GM12873 (cell line): ENCODE data around the gene CHCHD3.

Experiments used
- TF ChIP-seq, protein P1 (sequence below): IDR thresholded peaks from 2 replicates; pipeline ENCODE4 v1.5.1; 2012; ENCODE audit warnings: low read depth, mild to moderate bottlenecking, moderate library complexity, low read length, control low read depth; ENCODE audit not compliant: insufficient read depth; ENCODE audit errors: missing control alignments

Gene CHCHD3

DNA sequence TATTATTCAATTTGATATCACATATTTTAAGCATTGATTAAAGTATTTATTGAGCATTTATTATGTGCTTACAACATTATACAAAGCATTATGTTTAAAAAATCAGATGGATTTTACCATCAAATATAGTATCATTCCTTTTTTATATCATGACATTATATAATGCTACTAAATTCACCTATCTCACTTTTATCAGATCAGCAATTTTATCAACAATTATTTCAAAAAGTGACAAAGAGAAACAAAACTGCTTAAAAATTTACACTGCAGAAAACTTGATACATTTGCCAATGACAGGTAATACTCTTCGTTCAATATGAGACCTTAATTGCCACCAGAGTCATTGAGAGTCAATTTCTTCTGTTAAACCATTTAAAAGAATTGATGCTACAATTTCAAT lies 82.0 kb downstream of the CHCHD3 start:
- TF ChIP-seq, protein P1, sequence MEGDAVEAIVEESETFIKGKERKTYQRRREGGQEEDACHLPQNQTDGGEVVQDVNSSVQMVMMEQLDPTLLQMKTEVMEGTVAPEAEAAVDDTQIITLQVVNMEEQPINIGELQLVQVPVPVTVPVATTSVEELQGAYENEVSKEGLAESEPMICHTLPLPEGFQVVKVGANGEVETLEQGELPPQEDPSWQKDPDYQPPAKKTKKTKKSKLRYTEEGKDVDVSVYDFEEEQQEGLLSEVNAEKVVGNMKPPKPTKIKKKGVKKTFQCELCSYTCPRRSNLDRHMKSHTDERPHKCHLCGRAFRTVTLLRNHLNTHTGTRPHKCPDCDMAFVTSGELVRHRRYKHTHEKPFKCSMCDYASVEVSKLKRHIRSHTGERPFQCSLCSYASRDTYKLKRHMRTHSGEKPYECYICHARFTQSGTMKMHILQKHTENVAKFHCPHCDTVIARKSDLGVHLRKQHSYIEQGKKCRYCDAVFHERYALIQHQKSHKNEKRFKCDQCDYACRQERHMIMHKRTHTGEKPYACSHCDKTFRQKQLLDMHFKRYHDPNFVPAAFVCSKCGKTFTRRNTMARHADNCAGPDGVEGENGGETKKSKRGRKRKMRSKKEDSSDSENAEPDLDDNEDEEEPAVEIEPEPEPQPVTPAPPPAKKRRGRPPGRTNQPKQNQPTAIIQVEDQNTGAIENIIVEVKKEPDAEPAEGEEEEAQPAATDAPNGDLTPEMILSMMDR = no peak

DNA sequence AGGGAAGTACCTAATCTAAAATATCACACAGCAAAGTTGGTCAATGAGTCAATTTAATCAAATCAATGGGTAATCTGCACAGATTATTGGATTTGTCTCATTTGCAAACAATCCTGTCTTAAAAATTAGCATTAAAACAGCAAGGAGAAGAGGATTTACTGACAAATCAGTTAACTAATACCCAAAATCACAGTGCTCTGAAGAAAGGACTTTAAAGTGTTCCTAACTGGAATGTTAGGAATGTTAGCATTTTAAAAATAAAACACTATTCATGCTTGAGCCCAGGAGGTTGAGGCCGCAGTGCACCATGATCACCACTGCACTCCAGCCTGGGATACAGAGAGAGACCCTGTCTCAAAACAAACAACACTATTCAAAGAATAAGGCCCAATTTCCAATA lies 83.1 kb downstream of the CHCHD3 start:
- TF ChIP-seq, protein P1 = no peak

DNA sequence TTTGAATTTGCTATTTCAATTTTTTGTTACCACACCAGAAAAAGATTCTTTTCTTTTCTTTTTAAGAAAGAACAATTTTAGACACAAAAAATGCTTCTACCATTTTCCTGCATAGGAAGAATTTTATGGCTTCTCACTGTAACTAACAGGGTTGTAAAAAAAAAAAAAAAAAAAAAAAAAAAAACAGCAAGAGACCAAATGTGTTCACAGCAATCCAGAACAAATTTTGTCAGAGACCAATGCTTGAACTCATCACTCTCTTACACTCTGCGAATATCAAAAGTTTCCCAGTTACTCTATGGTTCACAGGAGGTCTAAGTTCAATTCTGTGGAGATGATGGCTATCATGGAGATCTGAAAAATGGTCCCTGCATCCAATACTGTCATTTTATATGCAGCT lies 84.4 kb downstream of the CHCHD3 start:
- TF ChIP-seq, protein P1 = no peak

DNA sequence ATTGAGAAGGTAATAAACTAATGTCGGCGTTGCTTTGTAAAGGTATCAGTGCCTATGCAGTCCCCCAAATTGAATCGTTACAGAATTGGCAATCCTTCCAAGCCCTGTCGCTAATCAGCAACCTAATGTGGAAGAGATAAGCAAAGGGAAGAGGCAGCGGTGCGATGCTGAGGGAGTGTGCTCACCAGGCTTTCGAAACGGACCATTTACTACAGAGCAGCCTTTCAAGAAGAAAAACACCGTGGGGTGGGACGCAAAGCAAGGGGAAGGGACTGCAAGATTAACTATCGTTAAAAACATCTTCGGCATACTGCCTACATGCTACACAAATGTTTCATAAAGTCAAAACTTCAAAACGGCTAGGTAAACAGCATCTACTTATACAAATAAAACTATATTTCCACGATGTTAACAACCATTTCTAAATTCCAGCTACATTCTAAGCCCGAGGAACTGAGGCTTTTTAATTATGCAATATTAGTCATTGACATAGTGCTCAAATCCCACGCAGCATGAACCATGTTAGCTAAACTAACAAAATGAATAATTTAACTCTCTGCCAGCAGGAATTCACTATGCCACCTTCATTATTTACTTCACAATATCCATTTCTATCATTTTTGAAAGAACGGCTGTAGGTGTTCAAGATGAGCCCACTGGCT lies 85.2 kb downstream of the CHCHD3 start:
- TF ChIP-seq, protein P1 = no peak

DNA sequence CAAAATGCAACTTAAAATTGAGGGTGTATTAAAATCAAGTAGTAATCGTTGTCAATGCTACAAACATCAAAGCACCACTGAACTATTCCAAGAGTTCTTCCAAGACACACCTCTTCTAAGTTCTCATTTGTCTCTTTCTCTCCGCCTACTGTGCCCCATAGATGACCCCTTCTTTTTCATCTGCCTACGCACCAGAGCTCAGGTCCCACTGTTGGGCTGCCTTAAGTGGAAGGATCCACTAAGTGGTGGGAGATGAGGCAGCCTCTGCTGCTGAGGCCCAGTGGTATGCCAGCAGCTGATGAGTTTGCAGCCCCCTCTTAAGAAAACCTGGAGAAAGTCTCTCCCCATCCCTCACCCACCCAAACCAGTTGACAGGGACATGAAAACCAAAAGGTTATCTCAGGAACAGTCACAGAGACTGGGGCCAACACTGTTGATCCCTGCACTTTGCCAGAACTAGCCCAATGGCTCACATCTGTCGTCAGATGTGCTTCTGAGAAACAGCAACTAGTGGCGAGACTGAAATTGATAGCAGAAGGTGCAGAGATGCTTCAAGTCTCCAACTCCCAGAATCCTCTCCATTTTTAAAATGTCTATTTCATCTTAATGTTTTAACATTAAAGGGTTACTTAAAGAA lies 88.4 kb downstream of the CHCHD3 start:
- TF ChIP-seq, protein P1 = no peak

DNA sequence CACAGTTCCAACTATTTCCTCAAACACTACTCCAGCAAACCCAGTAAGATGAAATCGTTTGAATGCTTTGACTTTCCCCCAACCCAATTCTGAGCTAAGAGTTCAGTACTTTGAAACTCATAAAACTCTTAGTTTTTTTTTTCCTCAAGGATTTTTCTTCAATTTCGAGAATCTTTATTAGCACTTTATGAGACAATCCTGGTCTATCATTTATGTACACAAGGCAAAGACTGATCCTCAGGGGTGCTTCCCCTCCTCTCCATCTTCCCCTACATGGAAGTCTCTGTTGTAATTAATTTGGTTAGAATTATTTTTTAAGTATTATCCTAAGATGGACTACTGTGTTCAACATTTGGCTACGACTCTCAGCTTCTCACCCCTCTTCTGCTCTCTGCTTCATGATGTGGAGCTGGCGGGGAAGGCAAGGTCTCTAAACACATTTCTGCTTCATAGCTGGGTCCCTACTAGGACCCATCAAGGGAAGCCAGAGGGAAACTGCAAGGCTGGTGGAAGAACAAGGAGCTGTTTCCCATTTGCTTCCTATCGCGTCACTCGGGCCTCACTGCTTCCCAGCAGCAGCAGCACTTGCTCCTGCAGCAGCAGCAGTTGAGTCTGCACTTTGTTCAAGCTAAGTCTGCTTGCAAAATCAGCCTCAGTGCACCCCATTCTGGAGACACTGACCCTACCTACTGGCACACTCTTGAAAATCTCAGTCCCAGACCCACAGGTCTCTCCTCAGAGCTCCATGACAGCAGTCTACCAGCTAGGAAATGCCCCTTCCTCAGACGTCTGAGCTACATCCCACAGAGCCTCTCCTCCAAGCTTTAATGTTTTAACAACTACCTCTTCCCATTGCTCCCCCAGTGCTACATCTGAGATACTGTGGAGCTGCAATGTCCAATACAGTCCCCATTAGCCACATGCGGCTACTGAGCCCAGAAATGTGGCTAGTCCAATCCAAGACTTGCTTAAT lies 90.0 kb downstream of the CHCHD3 start:
- TF ChIP-seq, protein P1 = no peak

DNA sequence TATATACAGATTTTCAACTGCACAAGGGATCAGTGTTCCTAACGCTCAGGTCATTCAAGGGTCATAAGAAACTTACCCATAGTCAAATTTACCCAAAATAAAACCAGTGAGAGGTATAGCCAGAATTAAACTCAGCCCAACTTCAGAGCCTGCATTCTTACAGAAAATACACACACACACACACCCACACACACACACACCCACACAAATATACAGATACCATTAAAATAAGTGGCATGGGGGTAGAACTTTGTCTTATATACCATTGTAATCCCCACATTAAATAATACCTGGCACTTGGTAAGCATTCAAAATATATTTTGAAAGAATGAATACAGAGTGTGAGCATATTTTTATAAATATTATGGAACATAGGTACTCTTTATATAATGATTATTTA lies 93.8 kb downstream of the CHCHD3 start:
- TF ChIP-seq, protein P1 = no peak
